HG03095 (cell line): ENCODE data around the gene CTXND2.
A peak's percentile ranks its signal among the peaks of the same experiment; 100 is the strongest.
"Not testable (repeated sequence)": the region's sequence is repeated elsewhere in the genome, so short reads cannot be mapped to it uniquely, and the experiment has no call there.

ENCODE experiments used
- ATAC-seq: cut with Tn5 transposase; IDR thresholded peaks from one replicate; pipeline ENCODE4 v1.9.1; 2021; ENCODE audit warnings: moderate library complexity; ENCODE audit not compliant: unreplicated experiment

CTXND2 gene

GRCh38 chr1:150887018-150887417, at the start of gene CTXND2:
CTXND2 (plus strand) TSS chr1:150887136; CDS start chr1:150912315, 25,179 bp downstream.
- no peak for ATAC-seq

- not testable (repeated sequence) for ATAC-seq
Observed at GRCh38 chr1:150840850-150841249, 46.1 kb upstream of the CTXND2 start.

GRCh38 chr1:150841626-150842025, 45.3 kb upstream of the CTXND2 start:
- no peak for ATAC-seq

GRCh38 chr1:150842343-150842742, 44.6 kb upstream of the CTXND2 start:
- no peak for ATAC-seq

GRCh38 chr1:150842964-150843363, 44.0 kb upstream of the CTXND2 start:
- no peak for ATAC-seq

GRCh38 chr1:150843474-150843873, 43.5 kb upstream of the CTXND2 start:
- ATAC-seq: no peak

GRCh38 chr1:150846473-150847146, 40.3 kb upstream of the CTXND2 start:
- ATAC-seq: no peak

- not testable (repeated sequence) for ATAC-seq
Observed at GRCh38 chr1:150850801-150851362, 36.1 kb upstream of the CTXND2 start.

- ATAC-seq: not testable (repeated sequence)
Observed at GRCh38 chr1:150852734-150853133, 34.2 kb upstream of the CTXND2 start.

- ATAC-seq: no peak
Observed at GRCh38 chr1:150863724-150864123, 23.2 kb upstream of the CTXND2 start.

- not testable (repeated sequence) for ATAC-seq
Observed at GRCh38 chr1:150864200-150864599, 22.7 kb upstream of the CTXND2 start.

- no peak for ATAC-seq
Observed at GRCh38 chr1:150869683-150870082, 17.3 kb upstream of the CTXND2 start.

- ATAC-seq: no peak
Observed at GRCh38 chr1:150872572-150872971, 14.4 kb upstream of the CTXND2 start.

- no peak for ATAC-seq
Observed at GRCh38 chr1:150873521-150873920, 13.4 kb upstream of the CTXND2 start.

- no peak for ATAC-seq
Observed at GRCh38 chr1:150874455-150875196, 12.3 kb upstream of the CTXND2 start.

GRCh38 chr1:150875197-150876118, 11.5 kb upstream of the CTXND2 start:
- no peak for ATAC-seq

- ATAC-seq: peak; percentile 26
Observed at GRCh38 chr1:150876119-150876454, 10.8 kb upstream of the CTXND2 start.

- not testable (repeated sequence) for ATAC-seq
Observed at GRCh38 chr1:150878931-150879330, 8.0 kb upstream of the CTXND2 start.

GRCh38 chr1:150881331-150882070, 5.4 kb upstream of the CTXND2 start:
- ATAC-seq: no peak

- ATAC-seq: not testable (repeated sequence)
Observed at GRCh38 chr1:150883121-150883520, 3.8 kb upstream of the CTXND2 start.
